H9 (cell line): Measurements from ENCODE around the gene OR6Q1. TPM values are rescaled to one million over a fixed set of nuclear protein-coding genes. Genes with fewer than 3 reads are reported as not detected.

ENCODE experiments used
- DNase-seq: peaks from one replicate; pipeline ENCODE4 v3.0.0-alpha.2; 2017
- H2AFZ ChIP-seq: one replicate; pipeline ENCODE4 v1.6.1; 2013; ENCODE audit warnings: mild to moderate bottlenecking, low read length, control low read depth, moderate library complexity
- H2AK5ac ChIP-seq: 2 replicates; pipeline ENCODE4 v1.6.1; 2013; ENCODE audit warnings: low read length, control low read depth, mixed read lengths; ENCODE audit not compliant: insufficient read length
- H2BK120ac ChIP-seq: one replicate; pipeline ENCODE4 v1.6.1; 2013; ENCODE audit warnings: low read depth, mild to moderate bottlenecking, low read length, control low read depth, inconsistent platforms; ENCODE audit not compliant: poor library complexity, severe bottlenecking
- H2BK12ac ChIP-seq: 2 replicates; pipeline ENCODE4 v1.6.1; 2013; ENCODE audit warnings: low read length, control low read depth, mixed read lengths, low read depth; ENCODE audit not compliant: insufficient read length
- H2BK15ac ChIP-seq: 2 replicates; pipeline ENCODE4 v1.6.1; 2013; ENCODE audit warnings: low read depth, low read length, control low read depth
- H2BK20ac ChIP-seq: one replicate; pipeline ENCODE4 v1.6.1; 2013; ENCODE audit warnings: low read depth, mild to moderate bottlenecking, low read length, control low read depth, inconsistent platforms; ENCODE audit not compliant: poor library complexity, severe bottlenecking
- H2BK5ac ChIP-seq: 2 replicates; pipeline ENCODE4 v1.6.1; 2013; ENCODE audit warnings: low read length, control low read depth, mixed read lengths; ENCODE audit not compliant: insufficient read length
- H3K14ac ChIP-seq: 2 replicates; pipeline ENCODE4 v1.6.1; 2013; ENCODE audit warnings: low read length, control low read depth; ENCODE audit not compliant: insufficient read depth
- H3K18ac ChIP-seq: 2 replicates; pipeline ENCODE4 v1.6.1; 2013; ENCODE audit warnings: low read depth, mild to moderate bottlenecking, mixed read lengths, low read length, control low read depth; ENCODE audit not compliant: insufficient read length
- H3K23ac ChIP-seq: 2 replicates; pipeline ENCODE4 v1.6.1; 2013; ENCODE audit warnings: low read length, control low read depth, mixed read lengths, low read depth; ENCODE audit not compliant: insufficient read length
- H3K23me2 ChIP-seq: 2 replicates; pipeline ENCODE4 v1.6.1; 2013; ENCODE audit warnings: low read depth, mild to moderate bottlenecking, mixed read lengths, low read length, control low read depth; ENCODE audit not compliant: insufficient read length, poor library complexity, severe bottlenecking
- H3K27ac ChIP-seq: 2 replicates; pipeline ENCODE4 v1.5.1; 2013; ENCODE audit warnings: low read length, control low read depth, mixed read lengths, low read depth; ENCODE audit not compliant: insufficient read length
- H3K27me3 ChIP-seq: 2 replicates; pipeline ENCODE4 v1.6.1; 2013; ENCODE audit warnings: low read length, control low read depth, inconsistent platforms; ENCODE audit not compliant: insufficient read depth
- H3K4ac ChIP-seq: 2 replicates; pipeline ENCODE4 v1.6.1; 2013; ENCODE audit warnings: low read depth, mild to moderate bottlenecking, control low read depth, inconsistent platforms, low read length, moderate library complexity
- H3K4me1 ChIP-seq: 2 replicates; pipeline ENCODE4 v1.6.1; 2013; ENCODE audit warnings: low read length, control low read depth, inconsistent platforms; ENCODE audit not compliant: insufficient read depth
- H3K4me2 ChIP-seq: 2 replicates; pipeline ENCODE4 v1.6.1; 2013; ENCODE audit warnings: low read length, control low read depth, mixed read lengths; ENCODE audit not compliant: insufficient read length, insufficient read depth
- H3K56ac ChIP-seq: 2 replicates; pipeline ENCODE4 v1.6.1; 2013; ENCODE audit warnings: low read depth, mild to moderate bottlenecking, mixed read lengths, low read length, control low read depth; ENCODE audit not compliant: insufficient read length
- H3K79me1 ChIP-seq: 2 replicates; pipeline ENCODE4 v1.6.1; 2013; ENCODE audit warnings: low read depth, mild to moderate bottlenecking, moderate library complexity, low read length, control low read depth, inconsistent platforms; ENCODE audit not compliant: insufficient read depth, poor library complexity, severe bottlenecking
- H3K79me2 ChIP-seq: 2 replicates; pipeline ENCODE4 v1.6.1; 2013; ENCODE audit warnings: low read length, control low read depth, inconsistent platforms; ENCODE audit not compliant: insufficient read depth
- H3K9ac ChIP-seq: 2 replicates; pipeline ENCODE4 v1.6.1; 2013; ENCODE audit warnings: low read length, control low read depth, mixed read lengths; ENCODE audit not compliant: insufficient read length; ENCODE audit errors: extremely low read depth
- H3K9me3 ChIP-seq: one replicate; pipeline ENCODE4 v1.6.1; 2013; ENCODE audit warnings: low read depth, low read length, inconsistent platforms; ENCODE audit not compliant: control insufficient read depth
- H3T11ph ChIP-seq: one replicate; pipeline ENCODE4 v1.6.1; 2013; ENCODE audit warnings: mild to moderate bottlenecking, low read length, control low read depth, inconsistent platforms
- H4K20me1 ChIP-seq: one replicate; pipeline ENCODE4 v1.6.1; 2013; ENCODE audit not compliant: control insufficient read depth, insufficient read length, insufficient read depth
- H4K5ac ChIP-seq: 2 replicates; pipeline ENCODE4 v1.6.1; 2013; ENCODE audit warnings: low read depth, mild to moderate bottlenecking, mixed read lengths, low read length, control low read depth; ENCODE audit not compliant: insufficient read length
- H4K8ac ChIP-seq: replicated peaks from 2 replicates; pipeline ENCODE4 v1.6.1; 2013; ENCODE audit warnings: low read length, control low read depth, mixed read lengths, low read depth; ENCODE audit not compliant: insufficient read length
- H4K91ac ChIP-seq: 2 replicates; pipeline ENCODE4 v1.6.1; 2013; ENCODE audit warnings: low read depth, mild to moderate bottlenecking, moderate library complexity, mixed read lengths, low read length, control low read depth; ENCODE audit not compliant: insufficient read length
- H3K27ac Mint-ChIP-seq, 3 experiments: 2 replicates in 2 of 3; 3 replicates in 1 of 3; pipeline ENCODE4 v1.8.0; 2020 to 2021; ENCODE audit warnings: mixed read lengths in 3 of 3, mild to moderate bottlenecking in 1 of 3, moderate library complexity in 1 of 3
- H3K27me3 Mint-ChIP-seq: 2 replicates; pipeline ENCODE4 v1.8.0; 2021; ENCODE audit warnings: low read depth, mild to moderate bottlenecking, moderate library complexity, mixed read lengths
- H3K36me3 Mint-ChIP-seq, 3 experiments: 2 replicates in 2 of 3; 3 replicates in 1 of 3; pipeline ENCODE4 v1.8.0; 2020 to 2021; ENCODE audit warnings: low read depth in 3 of 3, mixed read lengths in 3 of 3; ENCODE audit not compliant: insufficient read depth in 1 of 3
- H3K4me1 Mint-ChIP-seq, 2 experiments: 2 replicates each; pipeline ENCODE4 v1.8.0; 2020; ENCODE audit warnings: mixed read lengths in 2 of 2
- H3K4me3 Mint-ChIP-seq, 2 experiments: 2 replicates in 1 of 2; 3 replicates in 1 of 2; pipeline ENCODE4 v1.8.0; 2020 to 2021; ENCODE audit warnings: mild to moderate bottlenecking in 2 of 2, mixed read lengths in 2 of 2, moderate library complexity in 1 of 2
- H3K9me3 Mint-ChIP-seq, 2 experiments: 2 replicates in 1 of 2; 3 replicates in 1 of 2; pipeline ENCODE4 v1.8.0; 2020; ENCODE audit warnings: mild to moderate bottlenecking in 2 of 2, mixed read lengths in 2 of 2, moderate library complexity in 1 of 2
- CTCF ChIP-seq: fragments of 200-600 bp; sonication (generic); conservative IDR thresholded peaks from 3 replicates; pipeline ENCODE4 v1.8.0; 2021; ENCODE audit warnings: antibody characterized with exemption, mild to moderate bottlenecking
- long read RNA-seq: library from polyadenylated mRNA; unstranded; transcript quantifications from one replicate; pipeline ENCODE4 v2.0.0, GENCODE V29; 2020
- total RNA-seq: library from RNA; stranded (reverse); gene quantifications from 2 replicates; pipeline ENCODE4 v1.2.1, GENCODE V29; 2021

Gene OR6Q1
- total RNA-seq, result not detected in 2 replicates
- long read RNA-seq, result 0 reads

GRCh38 chr11:58030653-58031052 is at the start of gene OR6Q1:
TSS of gene OR6Q1 (plus strand) at chr11:58030953. CDS start at chr11:58030953, 0 bp downstream.
- Mint-ChIP-seq H3K4me1 (no peaks in the 10 kb centered on the region), H3K4me3 (no peak within 1 kb of the TSS; a peak in 1 of 5 replicates), H3K9me3 (peaks cover 6 to 13% of the 10 kb centered on the region in 2 experiments; a peak in 4 of 5 replicates), H3K36me3 (no peaks in the 10 kb centered on the region), H3K27ac (no peak within 1 kb of the TSS; a peak in 1 of 7 replicates), H3K27me3 (no peaks in the 10 kb centered on the region)
- TF ChIP-seq CTCF, result no peak
- no peaks in the 10 kb centered on the region for H4K20me1 ChIP-seq
- no peaks in the 10 kb centered on the region for H3K79me1 ChIP-seq
- H3K9ac ChIP-seq, result no peak within 1 kb of the TSS
- H3K9me3 ChIP-seq, result no peaks in the 10 kb centered on the region
- no peak within 1 kb of the TSS for H2BK12ac ChIP-seq
- no peak within 1 kb of the TSS for H3K4me2 ChIP-seq
- no peak within 1 kb of the TSS for H2BK15ac ChIP-seq
- H3K23me2 ChIP-seq, result no peaks in the 10 kb centered on the region
- no peaks in the 10 kb centered on the region for H3K79me2 ChIP-seq
- H3K14ac ChIP-seq, result no peak within 1 kb of the TSS
- H3K4me1 ChIP-seq, result no peaks in the 10 kb centered on the region
- DNase-seq, result no peak
- no peak within 1 kb of the TSS for H4K5ac ChIP-seq
- H2BK20ac ChIP-seq, result no peak within 1 kb of the TSS
- no peak within 1 kb of the TSS for H3K56ac ChIP-seq
- no peak within 1 kb of the TSS for H2BK5ac ChIP-seq
- no peak within 1 kb of the TSS for H3K27ac ChIP-seq
- H3T11ph ChIP-seq, result no peak within 1 kb of the TSS
- H2AK5ac ChIP-seq, result no peak within 1 kb of the TSS
- H3K4ac ChIP-seq, result no peak within 1 kb of the TSS
- no peak within 1 kb of the TSS for H2AFZ ChIP-seq
- H3K27me3 ChIP-seq, result no peaks in the 10 kb centered on the region
- H3K23ac ChIP-seq, result no peak within 1 kb of the TSS
- no peak within 1 kb of the TSS for H3K18ac ChIP-seq
- H4K91ac ChIP-seq, result no peak within 1 kb of the TSS
- H2BK120ac ChIP-seq, result no peak within 1 kb of the TSS
- no peak within 1 kb of the TSS for H4K8ac ChIP-seq
